ENCODE measurements around the gene ZIC4. TPM values are rescaled to one million over a fixed set of nuclear protein-coding genes. Genes with fewer than 3 reads are reported as not detected.

The ZIC4 gene
- total and polyA plus RNA-seq, 2 experiments from 2014 or later = not detected

GRCh38 chr3:147411238-147411814, 5.0 kb upstream of the ZIC4 start:
- Mint-ChIP-seq H3K27ac (no peak overlapping the region), H3K4me3 (peak overlapping the region; percentile 65), H3K4me1 (peaks cover 69% of the 10 kb centered on the region), H3K9me3 (peaks cover 15% of the 10 kb centered on the region), H3K36me3 (ENCODE audit: low read depth) (no peaks in the 10 kb centered on the region), H3K27me3 (ENCODE audit: insufficient read depth, low read depth, poor library complexity) (peaks cover 97% of the 10 kb centered on the region)
- Histone ChIP-seq H3F3A (replicated peaks; ENCODE audit: low read depth) (peaks cover 48% of the 10 kb centered on the region), H3K4me1 (ENCODE audit: insufficient read depth) (peaks cover 80% of the 10 kb centered on the region), H3K79me2 (replicated peaks; ENCODE audit: insufficient read depth) (no peaks in the 10 kb centered on the region), H4K20me1 (replicated peaks; ENCODE audit: insufficient read depth) (no peaks in the 10 kb centered on the region; the same call in 1 of the 2 replicates), H3K4me2 (peak overlapping the region; percentile 95), H3K4me3 (peak overlapping the region; percentile 71), H3K27me3 (ENCODE audit: insufficient read depth) (peaks cover 98% of the 10 kb centered on the region), H3K9me2 (ENCODE audit: insufficient read depth) (no peaks in the 10 kb centered on the region), H3K27ac (ENCODE audit: low read depth) (no peak overlapping the region), H2AFZ (no peak overlapping the region), H3K36me3 (ENCODE audit: insufficient read depth) (no peaks in the 10 kb centered on the region)
- peak; percentile 52 for DNase-seq (ENCODE audit: low spot score)
- no peak for ATAC-seq
- TF ChIP-seq POLR2AphosphoS5 (IDR thresholded peaks at IDR 0.05; ENCODE audit: low read depth) = no peak
- TF ChIP-seq EZH2 (IDR thresholded peaks at IDR 0.05; ENCODE audit: low read depth, unreplicated experiment) = peak; percentile 85

- no peak overlapping the region for H3K27ac Mint-ChIP-seq
- Histone ChIP-seq H3K79me2 (replicated peaks; ENCODE audit: insufficient read depth) (no peaks in the 10 kb centered on the region), H3K4me1 (ENCODE audit: insufficient read depth) (peaks cover 80% of the 10 kb centered on the region), H3K9me2 (ENCODE audit: insufficient read depth) (no peaks in the 10 kb centered on the region), H3K27ac (ENCODE audit: low read depth) (no peak overlapping the region), H3K27me3 (ENCODE audit: insufficient read depth) (peaks cover 98% of the 10 kb centered on the region), H2AFZ (peak overlapping the region; percentile 67; the same call in 1 of the 2 replicates), H3K4me3 (peak overlapping the region; percentile 71), H3K36me3 (ENCODE audit: insufficient read depth) (no peaks in the 10 kb centered on the region), H4K20me1 (replicated peaks; ENCODE audit: insufficient read depth) (no peaks in the 10 kb centered on the region; the same call in 1 of the 2 replicates), H3F3A (replicated peaks; ENCODE audit: low read depth) (peaks cover 49% of the 10 kb centered on the region), H3K4me2 (peak overlapping the region; percentile 95)
- H3K4me1 Mint-ChIP-seq = peaks cover 74% of the 10 kb centered on the region
- DNase-seq (ENCODE audit: low spot score) = peak; percentile 61
- H3K4me3 Mint-ChIP-seq = peak overlapping the region; percentile 65
- H3K9me3 Mint-ChIP-seq = peaks cover 15% of the 10 kb centered on the region
- H3K36me3 Mint-ChIP-seq (ENCODE audit: low read depth) = no peaks in the 10 kb centered on the region
- peak; percentile 7 for ATAC-seq
- H3K27me3 Mint-ChIP-seq (ENCODE audit: insufficient read depth, low read depth, poor library complexity) = peaks cover 97% of the 10 kb centered on the region
- no peak for TF ChIP-seq ZNF331 (CRISPR knock-in tag; IDR thresholded peaks at IDR 0.05; ENCODE audit: low read depth)
- peak; percentile 65 for TF ChIP-seq EZH2phosphoT487 (IDR thresholded peaks at IDR 0.05; ENCODE audit: unreplicated experiment)
- no peak for TF ChIP-seq CREB1 (CRISPR knock-in tag; IDR thresholded peaks at IDR 0.05; ENCODE audit: low read depth)
- peak; percentile 70 for TF ChIP-seq EZH2 (IDR thresholded peaks at IDR 0.05; ENCODE audit: low read depth, unreplicated experiment)
These were observed 4.3 kb upstream of the ZIC4 start for GRCh38 chr3:147410526-147411237.

GRCh38 chr3:147410116-147410525, 3.8 kb upstream of the ZIC4 start:
- peaks cover 76% of the 10 kb centered on the region for H3K4me1 Mint-ChIP-seq
- H2AFZ ChIP-seq = peak overlapping the region; percentile 67; the same call in 1 of the 2 replicates

More at GRCh38 chr3:147410116-147410525, 3.8 kb upstream of the ZIC4 start:
- peak; percentile 47 for DNase-seq (ENCODE audit: low spot score)
- Histone ChIP-seq H3K4me3 (peak overlapping the region; percentile 71), H3K9me2 (ENCODE audit: insufficient read depth) (no peaks in the 10 kb centered on the region), H3K79me2 (replicated peaks; ENCODE audit: insufficient read depth) (no peaks in the 10 kb centered on the region), H3F3A (replicated peaks; ENCODE audit: low read depth) (peaks cover 53% of the 10 kb centered on the region), H3K36me3 (ENCODE audit: insufficient read depth) (no peaks in the 10 kb centered on the region), H3K27ac (ENCODE audit: low read depth) (no peak overlapping the region), H3K4me1 (ENCODE audit: insufficient read depth) (peaks cover 80% of the 10 kb centered on the region), H4K20me1 (replicated peaks; ENCODE audit: insufficient read depth) (no peaks in the 10 kb centered on the region; the same call in 1 of the 2 replicates), H3K4me2 (peak overlapping the region; percentile 95), H3K27me3 (ENCODE audit: insufficient read depth) (peaks cover 98% of the 10 kb centered on the region)
- peak; percentile 5 for ATAC-seq
- TF ChIP-seq POLR2AphosphoS5 (IDR thresholded peaks at IDR 0.05; ENCODE audit: low read depth) (no peak), EZH2 (IDR thresholded peaks at IDR 0.05; ENCODE audit: low read depth, unreplicated experiment) (peak; percentile 47), REST (IDR thresholded peaks at IDR 0.05; ENCODE audit: unreplicated experiment) (no peak), EZH2phosphoT487 (IDR thresholded peaks at IDR 0.05; ENCODE audit: unreplicated experiment) (peak; percentile 94), ETS1 (IDR thresholded peaks at IDR 0.05) (no peak), NANOG (IDR thresholded peaks at IDR 0.05; ENCODE audit: borderline replicate concordance) (no peak), ZNF114 (CRISPR knock-in tag; IDR thresholded peaks at IDR 0.05) (no peak)
- H3K4me3 Mint-ChIP-seq = peak overlapping the region; percentile 29; the same call in 1 of the 3 replicates
- H3K27me3 Mint-ChIP-seq (ENCODE audit: insufficient read depth, low read depth, poor library complexity) = peaks cover 97% of the 10 kb centered on the region
- H3K9me3 Mint-ChIP-seq = peaks cover 15% of the 10 kb centered on the region
- no peaks in the 10 kb centered on the region for H3K36me3 Mint-ChIP-seq (ENCODE audit: low read depth)
- H3K27ac Mint-ChIP-seq = no peak overlapping the region

Data from GM23338 (cell line).